ENCODE data around the gene APEX2. TPM values are rescaled to one million over a fixed set of nuclear protein-coding genes. Genes with fewer than 3 reads are reported as not detected.
"Not testable (repeated sequence)": the region's sequence is repeated elsewhere in the genome, so short reads cannot be mapped to it uniquely, and the experiment has no call there.

APEX2 gene, protein sequence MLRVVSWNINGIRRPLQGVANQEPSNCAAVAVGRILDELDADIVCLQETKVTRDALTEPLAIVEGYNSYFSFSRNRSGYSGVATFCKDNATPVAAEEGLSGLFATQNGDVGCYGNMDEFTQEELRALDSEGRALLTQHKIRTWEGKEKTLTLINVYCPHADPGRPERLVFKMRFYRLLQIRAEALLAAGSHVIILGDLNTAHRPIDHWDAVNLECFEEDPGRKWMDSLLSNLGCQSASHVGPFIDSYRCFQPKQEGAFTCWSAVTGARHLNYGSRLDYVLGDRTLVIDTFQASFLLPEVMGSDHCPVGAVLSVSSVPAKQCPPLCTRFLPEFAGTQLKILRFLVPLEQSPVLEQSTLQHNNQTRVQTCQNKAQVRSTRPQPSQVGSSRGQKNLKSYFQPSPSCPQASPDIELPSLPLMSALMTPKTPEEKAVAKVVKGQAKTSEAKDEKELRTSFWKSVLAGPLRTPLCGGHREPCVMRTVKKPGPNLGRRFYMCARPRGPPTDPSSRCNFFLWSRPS
- total RNA-seq (2014; rRNA removed; shearing (Covaris generic)): 32.8 and 38.4 TPM in 2 replicates

DNA sequence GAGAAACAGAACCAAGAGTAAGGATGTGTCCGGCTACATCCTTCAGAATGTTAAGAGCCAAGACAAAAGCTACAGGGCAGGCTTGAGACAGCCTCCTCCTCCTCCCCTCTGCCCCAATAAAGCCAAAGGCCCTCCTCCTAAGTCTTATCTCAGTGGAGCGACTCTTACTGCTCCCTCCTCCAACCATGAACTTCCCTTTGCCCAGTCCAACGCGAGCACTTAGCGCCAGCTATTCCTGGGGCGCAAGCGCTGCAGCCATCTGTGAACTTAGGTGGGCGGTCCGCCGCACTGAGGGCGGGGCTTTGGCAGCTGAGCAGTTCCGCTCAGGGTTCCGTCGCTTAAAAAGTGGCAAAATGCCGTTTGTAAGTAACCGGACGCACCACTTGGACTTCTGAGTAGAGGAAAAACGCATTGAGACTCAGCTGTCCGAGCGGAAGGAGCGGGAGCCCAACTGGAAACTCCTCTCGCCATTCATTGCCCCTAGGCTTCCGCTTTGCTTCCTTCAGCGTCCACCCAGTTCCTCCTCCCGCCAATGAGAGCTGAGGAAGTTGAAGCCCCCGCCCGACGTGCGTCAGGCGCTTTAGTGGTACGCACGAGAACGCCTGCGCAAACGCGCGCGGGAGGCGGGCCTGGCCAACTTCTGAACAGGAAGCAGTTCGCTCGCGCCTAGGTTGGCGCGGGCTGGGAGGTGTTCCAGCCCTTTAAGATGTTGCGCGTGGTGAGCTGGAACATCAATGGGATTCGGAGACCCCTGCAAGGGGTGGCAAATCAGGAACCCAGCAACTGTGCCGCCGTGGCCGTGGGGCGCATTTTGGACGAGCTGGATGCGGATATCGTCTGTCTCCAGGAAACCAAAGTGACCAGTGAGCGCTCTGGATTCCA lies at the start of gene APEX2:
Gene APEX2 (plus strand): TSS at position 647 of the 882 bp plus-strand sequence. CDS start 60 bp downstream, at position 707.
- DNase-seq (ENCODE audit: low read depth): peak; percentile 94

DNA sequence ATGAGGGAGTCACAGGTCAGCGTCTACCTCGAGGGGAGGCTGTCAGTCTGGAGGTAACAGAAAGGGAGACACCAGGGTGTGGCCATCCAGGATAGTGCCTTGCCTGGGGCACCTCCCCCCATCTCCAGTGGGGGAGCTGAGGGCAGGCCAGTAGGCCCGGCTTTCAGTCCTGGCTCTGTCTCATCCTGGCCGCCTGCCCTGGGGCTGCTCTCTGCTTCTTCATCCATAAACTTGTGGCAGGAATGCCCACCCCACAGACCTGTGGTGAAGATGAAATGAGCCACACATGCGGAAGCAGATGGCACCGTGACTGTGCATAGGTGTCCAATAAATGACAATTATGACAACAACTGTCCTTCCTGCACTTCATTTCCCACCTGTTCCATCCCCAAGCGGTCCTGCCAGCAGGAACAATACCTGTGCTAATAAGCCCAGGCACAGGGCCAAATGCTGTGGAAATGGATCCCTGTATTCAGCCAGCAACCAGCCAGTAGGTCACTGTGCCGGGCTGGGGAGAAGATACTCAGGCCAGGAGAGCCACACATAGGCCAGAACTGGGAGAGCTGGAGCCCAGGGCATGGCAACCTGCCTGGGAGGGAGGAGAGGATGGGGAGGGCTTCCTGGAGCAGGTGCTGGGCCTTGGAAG lies 49.3 kb upstream of the APEX2 start:
- peak; percentile 25 for DNase-seq (ENCODE audit: low read depth)

DNA sequence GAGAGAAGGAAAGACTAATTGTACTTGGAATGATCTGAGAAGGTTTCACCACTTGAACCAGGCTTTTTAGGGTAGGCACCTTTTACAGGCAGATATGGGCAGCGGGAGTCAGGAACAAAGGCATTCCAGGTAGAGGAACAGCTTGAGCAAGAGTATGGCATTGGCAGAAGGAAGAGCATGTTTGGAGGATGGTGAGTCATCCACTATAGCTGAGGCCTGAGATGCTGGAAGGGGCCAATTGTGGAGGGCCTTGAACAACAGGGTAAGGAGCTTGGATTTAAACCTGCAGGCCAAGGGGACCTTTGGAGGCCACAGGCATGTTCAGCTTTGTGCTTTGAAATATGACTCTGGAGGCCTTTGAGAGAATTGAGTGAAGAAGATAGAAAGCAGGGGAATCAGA lies 38.4 kb upstream of the APEX2 start:
- no peak for DNase-seq (ENCODE audit: low read depth)

DNA sequence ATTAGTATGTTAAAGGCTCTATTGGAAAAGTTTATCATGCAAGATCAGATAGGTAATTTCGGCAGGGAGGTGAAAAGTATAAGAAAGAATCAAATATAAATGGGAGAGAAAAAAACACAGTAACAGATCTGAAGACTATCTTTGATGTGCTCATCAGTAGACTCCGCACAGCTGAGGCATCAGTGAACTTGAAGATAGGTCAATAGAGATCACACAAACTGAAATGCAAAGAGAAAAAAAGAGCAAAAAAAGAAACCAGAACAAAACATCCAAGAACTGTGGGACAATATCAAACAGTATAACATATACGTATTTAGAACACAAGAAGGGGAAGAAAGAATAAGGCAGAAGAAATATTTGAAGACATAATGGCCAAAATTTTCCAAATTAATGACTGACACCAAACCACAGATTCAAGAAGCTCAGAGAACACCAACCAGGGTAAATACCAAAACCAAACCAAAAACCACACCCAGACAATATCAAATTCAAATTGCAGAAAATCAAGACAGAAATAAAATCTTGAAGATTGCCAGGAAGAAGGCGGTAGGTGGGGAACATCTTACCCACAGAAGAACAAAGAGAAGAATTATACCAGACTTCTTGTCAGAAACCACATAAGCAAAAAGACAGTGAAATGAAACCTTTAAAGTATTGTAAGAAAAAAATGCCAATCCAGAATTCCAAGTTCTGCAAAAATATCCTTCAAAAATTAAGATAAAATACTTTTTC lies 35.2 kb upstream of the APEX2 start:
- no peak for DNase-seq (ENCODE audit: low read depth)

DNA sequence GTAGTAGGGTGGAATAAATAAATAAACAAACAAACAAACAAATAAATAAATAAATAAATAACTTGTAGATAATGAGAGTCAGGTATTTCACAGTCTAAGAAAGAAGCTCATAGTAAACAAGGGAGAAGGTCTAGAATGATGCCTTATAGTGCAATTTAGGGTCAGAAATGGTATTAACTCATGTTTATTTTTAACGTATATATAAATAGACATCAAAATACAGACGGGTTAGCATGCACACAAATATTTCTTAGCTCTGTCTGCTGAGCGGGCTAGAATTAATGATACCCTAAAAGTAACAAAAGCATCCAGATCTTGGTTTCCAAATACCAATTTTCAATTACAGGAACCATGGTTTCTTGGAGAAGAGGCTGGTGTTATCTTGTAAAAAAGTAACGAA lies 22.8 kb upstream of the APEX2 start:
- DNase-seq (ENCODE audit: low read depth): no peak

DNA sequence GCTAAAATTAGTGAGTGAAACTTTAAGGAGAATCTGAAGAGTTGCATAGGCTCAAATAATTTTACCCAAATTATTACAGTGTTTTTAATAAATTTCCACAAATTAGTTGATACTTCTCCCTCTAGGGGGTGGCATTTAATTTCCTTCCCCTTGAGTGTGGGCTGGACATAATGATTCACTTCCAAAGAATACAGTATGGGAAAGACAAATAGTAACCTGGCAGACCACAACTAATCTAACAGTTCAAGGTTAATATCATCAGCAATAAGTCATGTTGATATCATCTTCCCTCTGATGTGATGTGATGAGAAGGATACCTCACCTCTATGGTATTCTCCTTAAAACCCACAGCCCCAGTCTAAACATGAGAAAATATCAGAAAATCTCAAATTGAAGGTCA lies 21.7 kb upstream of the APEX2 start:
- peak; percentile 52 for DNase-seq (ENCODE audit: low read depth)

DNA sequence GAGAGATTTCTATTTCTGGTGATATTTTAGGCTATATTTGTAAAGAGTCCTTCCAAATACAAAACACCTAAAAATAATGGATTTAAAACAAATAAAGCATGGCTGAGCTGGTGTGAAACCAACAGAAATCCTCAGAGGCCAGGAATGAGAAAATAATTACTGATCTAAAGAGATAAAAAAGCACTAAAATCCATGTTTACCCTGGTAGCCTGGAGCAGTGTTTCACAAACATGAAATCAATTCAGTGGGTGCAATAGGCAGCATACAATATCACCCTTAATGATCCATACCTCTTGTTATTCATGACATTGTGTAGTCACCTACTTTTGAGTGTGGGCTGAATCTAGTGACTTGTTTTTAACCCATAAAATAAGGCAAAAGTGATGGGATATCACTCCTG lies 20.7 kb upstream of the APEX2 start:
- DNase-seq (ENCODE audit: low read depth): no peak

DNA sequence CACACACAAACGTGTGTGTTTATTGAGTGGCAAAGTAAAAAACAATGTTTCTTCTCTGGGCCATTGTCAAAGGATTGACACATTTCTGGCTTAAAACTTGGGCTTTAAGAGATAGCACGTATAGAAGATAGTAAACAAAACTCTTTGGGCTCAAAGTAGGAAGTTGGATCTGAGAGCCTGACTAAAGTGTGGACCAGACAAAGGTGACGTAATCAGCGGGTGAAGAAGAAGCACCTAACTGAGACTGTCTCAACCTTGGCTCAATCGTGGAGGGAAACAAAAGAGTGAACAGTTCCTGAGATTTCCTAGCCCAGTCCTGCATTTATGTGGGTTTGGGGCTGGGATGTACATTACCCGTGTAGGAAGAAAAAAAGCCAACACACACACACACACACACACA lies 19.8 kb upstream of the APEX2 start:
- no peak for DNase-seq (ENCODE audit: low read depth)

DNA sequence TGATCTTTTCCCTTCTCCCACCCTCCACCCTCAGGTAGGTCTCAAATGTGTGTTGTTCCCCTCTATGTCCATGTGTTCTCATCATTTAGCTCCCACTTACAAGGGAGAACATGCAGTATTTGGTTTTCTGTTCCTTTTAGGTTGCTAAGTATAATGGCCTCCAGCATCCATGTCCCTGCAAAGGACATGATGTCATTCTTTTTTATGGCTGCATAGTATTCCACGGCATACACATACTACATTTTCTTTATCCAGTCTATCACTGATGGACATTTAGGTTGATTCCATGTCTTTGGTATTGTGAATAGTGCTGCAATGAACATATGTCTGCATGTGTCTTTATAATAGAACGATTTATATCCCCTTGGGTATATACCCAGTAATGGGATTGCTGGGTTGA lies 16.9 kb upstream of the APEX2 start:
- DNase-seq (ENCODE audit: low read depth): not testable (repeated sequence)

DNA sequence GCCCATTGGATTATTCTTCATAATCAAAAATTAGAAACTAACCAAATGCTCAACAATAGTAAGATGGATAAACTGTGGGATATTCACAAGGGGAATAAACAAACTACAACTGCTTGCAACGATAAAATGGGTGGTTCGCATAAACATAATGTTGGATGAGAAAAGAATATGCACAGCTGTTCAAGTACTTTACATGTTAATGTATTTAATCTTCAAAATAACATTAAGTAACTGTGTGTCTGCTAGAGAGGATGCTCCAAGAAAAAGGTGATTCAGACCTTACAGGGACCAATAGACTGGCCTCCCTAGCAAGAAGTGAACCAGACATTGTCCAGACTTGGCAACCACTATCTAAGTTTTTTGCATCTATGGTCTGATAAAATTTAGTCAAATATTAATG lies 8.5 kb upstream of the APEX2 start:
- DNase-seq (ENCODE audit: low read depth): no peak

DNA sequence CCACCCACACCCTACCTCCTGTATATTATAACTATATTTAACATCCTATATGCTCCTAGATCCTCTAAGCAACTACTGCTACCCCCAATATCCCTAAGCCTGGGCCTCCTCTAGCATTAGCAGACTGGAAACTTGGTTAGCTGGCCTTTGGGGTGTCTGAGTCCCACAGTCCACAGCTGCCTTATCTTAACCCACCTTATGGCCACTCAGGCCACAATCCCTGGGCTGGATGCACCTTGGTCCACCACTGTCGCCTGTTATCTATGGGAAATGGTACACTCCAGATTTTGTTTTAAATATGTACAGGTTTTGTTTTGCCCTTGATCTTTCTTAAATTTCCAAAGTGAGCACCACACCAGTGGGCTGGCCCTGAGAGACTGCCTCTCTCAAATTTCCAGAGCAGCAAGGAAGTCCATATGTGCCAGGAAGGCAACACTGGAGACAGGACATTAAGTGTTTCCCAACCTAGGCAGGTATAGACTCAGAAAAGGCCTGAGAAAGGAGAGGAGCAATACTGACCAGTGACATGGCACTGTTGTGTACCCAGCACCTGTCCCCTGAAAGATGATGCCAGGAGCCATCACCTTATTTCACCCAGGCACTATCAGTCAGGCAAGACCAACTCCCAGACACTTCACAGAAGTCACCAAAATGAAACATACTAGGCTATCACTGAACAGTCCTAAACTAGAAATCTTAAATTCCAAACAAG lies 7.1 kb upstream of the APEX2 start:
- no peak for DNase-seq (ENCODE audit: low read depth)

DNA sequence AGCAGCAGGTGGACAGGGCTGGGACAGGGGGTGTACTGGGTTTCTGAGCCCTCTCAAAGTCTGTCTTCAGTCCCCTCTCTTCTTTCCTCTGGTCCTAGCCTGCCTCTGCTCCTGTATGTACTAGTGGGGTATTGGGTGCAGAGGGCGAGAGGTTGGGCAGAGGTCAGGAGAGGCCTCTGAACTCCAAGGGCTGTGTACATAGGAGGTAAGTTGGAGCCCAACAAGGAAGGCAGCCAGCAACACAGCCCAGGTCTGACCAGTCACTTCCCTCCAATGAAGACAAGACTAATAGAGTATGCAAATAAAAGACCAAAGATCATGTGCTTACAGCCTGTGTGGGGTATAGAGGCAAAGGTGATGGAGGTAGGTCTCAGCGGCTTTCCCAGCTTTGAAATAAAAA lies 6.1 kb upstream of the APEX2 start, which contains the start of gene PFKFB1:
Gene PFKFB1 (minus strand): TSS at position 90 of the 400 bp plus-strand sequence. CDS start 181 bp downstream, outside the sequence.
- DNase-seq (ENCODE audit: low read depth): no peak

DNA sequence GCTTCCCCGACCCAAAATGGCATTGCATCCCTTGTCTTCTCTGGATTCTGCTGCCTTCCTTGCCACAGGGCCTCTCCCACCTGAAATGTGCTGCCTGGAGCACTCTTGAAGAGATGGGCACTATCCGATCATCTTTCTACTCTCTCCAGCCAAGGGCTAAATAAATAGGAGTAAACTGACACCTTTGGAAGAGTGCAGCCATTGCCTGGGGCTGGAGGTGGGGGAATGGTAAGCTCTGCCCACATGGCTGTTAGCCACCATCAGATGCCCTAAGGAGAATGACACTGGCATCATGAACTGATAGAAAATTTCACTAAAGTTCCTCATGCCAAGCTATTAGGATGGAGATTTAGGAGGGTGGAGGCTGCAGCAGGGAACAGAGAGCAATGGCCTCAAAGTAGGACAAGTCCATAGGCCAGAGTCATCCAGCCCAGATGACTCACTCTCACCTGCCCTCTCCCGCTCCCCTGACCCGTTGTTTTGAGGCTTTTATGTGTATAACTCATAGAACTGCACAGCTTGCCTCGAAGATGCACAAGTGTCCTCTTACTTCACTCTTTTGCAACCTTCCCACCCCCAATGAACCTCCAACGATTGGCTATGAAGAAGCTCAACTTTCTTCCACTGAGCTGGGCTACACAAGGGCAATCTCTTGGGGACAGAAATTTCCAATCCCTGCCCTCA lies 5.4 kb upstream of the APEX2 start:
- DNase-seq (ENCODE audit: low read depth): no peak

DNA sequence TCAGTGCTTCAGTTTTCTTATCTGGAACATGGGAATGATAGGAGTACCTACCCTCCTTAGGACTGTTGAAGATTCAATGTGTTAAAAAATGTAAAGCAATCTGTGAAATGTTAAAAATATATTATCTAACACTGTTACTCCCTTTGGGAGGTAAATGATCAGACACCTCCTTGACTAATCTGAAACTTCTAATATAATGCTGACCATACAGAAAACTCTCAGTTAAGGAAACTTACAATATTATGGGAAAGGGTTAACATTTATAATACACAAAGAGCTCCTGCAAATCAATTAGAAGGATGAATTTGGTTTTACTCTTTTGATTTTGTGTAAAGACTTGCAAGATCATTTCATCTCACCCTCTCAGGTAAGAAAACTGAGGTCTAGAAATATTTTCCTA lies 4.5 kb upstream of the APEX2 start:
- no peak for DNase-seq (ENCODE audit: low read depth)

DNA sequence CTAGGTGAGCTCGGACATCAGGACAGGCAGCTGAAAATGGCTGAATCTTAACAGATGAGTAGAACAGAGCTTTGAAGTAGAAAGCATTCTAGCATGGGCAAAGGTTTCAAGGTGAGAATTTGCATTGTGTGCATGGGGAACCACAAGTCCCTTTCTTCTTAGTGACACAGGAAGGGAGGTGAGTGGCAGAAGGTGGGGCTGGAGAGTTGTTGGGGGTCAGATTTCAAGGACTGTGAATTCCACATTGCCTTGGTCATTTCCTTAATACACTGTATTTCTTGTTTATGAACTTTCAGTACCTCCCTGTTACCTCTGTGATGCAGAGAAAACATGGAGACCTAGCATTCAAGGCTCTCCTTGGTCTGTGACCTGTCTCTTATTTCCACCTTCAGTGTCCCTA lies 4.1 kb downstream of the APEX2 start:
- peak; percentile 20 for DNase-seq (ENCODE audit: low read depth)

DNA sequence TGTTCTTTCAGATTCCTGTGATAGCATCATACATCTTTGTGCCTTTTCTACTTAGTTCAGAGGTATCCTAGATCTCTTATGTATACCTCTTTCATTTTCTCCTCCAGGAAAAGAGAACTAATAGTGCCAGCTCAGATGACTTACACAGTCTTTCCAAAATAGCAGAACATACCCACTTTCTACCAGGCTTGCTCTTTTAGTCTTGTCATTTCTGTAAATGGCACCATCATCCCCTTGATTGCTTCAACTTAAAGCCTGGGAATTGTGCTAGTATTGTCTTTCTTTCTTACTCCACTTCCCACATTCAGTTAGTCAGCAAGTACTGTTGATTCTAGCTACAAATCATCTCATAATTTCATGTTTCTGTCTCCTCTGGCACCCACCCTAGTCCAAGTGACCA lies 5.1 kb downstream of the APEX2 start:
- no peak for DNase-seq (ENCODE audit: low read depth)

DNA sequence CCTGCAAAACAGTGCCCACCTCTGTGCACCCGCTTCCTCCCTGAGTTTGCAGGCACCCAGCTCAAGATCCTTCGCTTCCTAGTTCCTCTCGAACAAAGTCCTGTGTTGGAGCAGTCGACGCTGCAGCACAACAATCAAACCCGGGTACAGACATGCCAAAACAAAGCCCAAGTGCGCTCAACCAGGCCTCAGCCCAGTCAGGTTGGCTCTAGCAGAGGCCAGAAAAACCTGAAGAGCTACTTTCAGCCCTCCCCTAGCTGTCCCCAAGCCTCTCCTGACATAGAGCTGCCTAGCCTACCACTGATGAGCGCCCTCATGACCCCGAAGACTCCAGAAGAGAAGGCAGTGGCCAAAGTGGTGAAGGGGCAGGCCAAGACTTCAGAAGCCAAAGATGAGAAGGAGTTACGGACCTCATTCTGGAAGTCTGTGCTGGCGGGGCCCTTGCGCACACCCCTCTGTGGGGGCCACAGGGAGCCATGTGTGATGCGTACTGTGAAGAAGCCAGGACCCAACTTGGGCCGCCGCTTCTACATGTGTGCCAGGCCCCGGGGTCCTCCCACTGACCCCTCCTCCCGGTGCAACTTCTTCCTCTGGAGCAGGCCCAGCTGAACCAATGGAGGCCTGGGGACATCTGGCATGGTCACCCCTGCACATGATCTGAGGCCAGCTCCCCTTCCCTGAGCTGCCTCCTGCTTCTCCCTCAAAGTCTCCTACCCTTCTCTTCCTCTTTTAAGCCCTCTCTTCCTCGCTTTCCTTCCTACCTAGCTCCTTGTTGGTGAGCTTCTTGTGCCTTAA lies 6.9 kb downstream of the APEX2 start:
- no peak for DNase-seq (ENCODE audit: low read depth)

DNA sequence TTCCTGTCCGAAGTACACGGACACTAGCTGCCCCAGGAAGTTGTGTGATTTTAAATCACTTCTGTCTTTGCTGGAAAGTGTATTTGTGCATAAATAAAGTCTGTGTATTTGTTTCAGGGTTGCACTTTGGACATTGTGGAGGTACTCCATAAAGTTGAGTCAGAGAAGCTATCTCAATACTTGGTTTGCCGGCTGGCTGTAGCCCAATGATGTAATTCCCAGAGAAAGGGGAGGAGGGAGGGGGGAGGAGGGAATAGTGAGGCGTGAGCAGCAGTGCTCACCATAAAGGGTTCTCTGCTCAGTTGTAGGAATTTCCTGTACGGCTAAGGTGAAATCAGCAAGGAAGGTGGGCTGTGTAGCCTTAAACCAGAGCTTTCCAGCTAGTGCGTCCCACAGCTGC lies 7.5 kb downstream of the APEX2 start:
- peak; percentile 82 for DNase-seq (ENCODE audit: low read depth)
